Measurements from ENCODE around the gene DHRS12. TPM values are rescaled to one million over a fixed set of nuclear protein-coding genes. Genes with fewer than 3 reads are reported as not detected.

Gene DHRS12
- total RNA-seq, 4 donors from 2014 or later: 4.7 to 11.3 (median 7.9) TPM

GRCh38 chr13:51767100-51767499, 36.9 kb downstream of the DHRS12 start:
- no peak for TF ChIP-seq POLR2A (IDR thresholded peaks at IDR 0.05)
- TF ChIP-seq, protein P1, sequence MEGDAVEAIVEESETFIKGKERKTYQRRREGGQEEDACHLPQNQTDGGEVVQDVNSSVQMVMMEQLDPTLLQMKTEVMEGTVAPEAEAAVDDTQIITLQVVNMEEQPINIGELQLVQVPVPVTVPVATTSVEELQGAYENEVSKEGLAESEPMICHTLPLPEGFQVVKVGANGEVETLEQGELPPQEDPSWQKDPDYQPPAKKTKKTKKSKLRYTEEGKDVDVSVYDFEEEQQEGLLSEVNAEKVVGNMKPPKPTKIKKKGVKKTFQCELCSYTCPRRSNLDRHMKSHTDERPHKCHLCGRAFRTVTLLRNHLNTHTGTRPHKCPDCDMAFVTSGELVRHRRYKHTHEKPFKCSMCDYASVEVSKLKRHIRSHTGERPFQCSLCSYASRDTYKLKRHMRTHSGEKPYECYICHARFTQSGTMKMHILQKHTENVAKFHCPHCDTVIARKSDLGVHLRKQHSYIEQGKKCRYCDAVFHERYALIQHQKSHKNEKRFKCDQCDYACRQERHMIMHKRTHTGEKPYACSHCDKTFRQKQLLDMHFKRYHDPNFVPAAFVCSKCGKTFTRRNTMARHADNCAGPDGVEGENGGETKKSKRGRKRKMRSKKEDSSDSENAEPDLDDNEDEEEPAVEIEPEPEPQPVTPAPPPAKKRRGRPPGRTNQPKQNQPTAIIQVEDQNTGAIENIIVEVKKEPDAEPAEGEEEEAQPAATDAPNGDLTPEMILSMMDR (IDR thresholded peaks at IDR 0.05): peak in 1 of 6 experiments; percentile 16
- Histone ChIP-seq H3K4me3 (no peak overlapping the region), H3K4me1 (peaks cover 0 to 45% (median 27%) of the 10 kb centered on the region in 3 donors), H3K27ac (no peak overlapping the region), H3K9me3 (no peaks in the 10 kb centered on the region), H3K27me3 (no peaks in the 10 kb centered on the region), H3K36me3 (peaks cover 0 to 74% (median 0%) of the 10 kb centered on the region in 3 donors)
- WGBS, 2 donors: 86 to 91% methylated on average over 4 to 6 of the region's 8 CpGs
- intact Hi-C loops (cut with DNase I): no loop called here
- DNase-seq: no peak

- Histone ChIP-seq H3K4me3 (peak overlapping the region in 1 of 4 donors; percentile 46), H3K36me3 (peaks cover 0 to 82% (median 0%) of the 10 kb centered on the region in 3 donors), H3K27me3 (no peaks in the 10 kb centered on the region), H3K27ac (peak overlapping the region; percentile 36 to 82 (median 67)), H3K9me3 (no peaks in the 10 kb centered on the region), H3K4me1 (peaks cover 0 to 33% (median 23%) of the 10 kb centered on the region in 3 donors)
- WGBS, 2 donors: 71 to 72% methylated on average over 2 to 4 of the region's 4 CpGs
- intact Hi-C loops (cut with DNase I): no loop called here
- no peak for DNase-seq
- TF ChIP-seq POLR2A (IDR thresholded peaks at IDR 0.05): no peak
- TF ChIP-seq, protein P1 (IDR thresholded peaks at IDR 0.05): no peak
Observed at GRCh38 chr13:51765142-51765515, 38.8 kb downstream of the DHRS12 start.

- TF ChIP-seq POLR2A (IDR thresholded peaks at IDR 0.05): no peak
- TF ChIP-seq, protein P1 (IDR thresholded peaks at IDR 0.05): no peak
- peaks cover 0 to 88% (median 0%) of the 10 kb centered on the region in 3 donors for H3K36me3 ChIP-seq
Observed at GRCh38 chr13:51764184-51765141, 39.5 kb downstream of the DHRS12 start.

GRCh38 chr13:51763486-51763885, 40.5 kb downstream of the DHRS12 start:
- peak overlapping the region in 2 of 4 donors; percentile 5 to 75 for H3K27ac ChIP-seq

More at GRCh38 chr13:51764184-51765141, 39.5 kb downstream of the DHRS12 start:
- Histone ChIP-seq H3K27me3 (no peaks in the 10 kb centered on the region), H3K4me1 (peaks cover 0 to 26% (median 18%) of the 10 kb centered on the region in 3 donors), H3K4me3 (peak overlapping the region in 1 of 4 donors; percentile 46), H3K27ac (peak overlapping the region; percentile 36 to 84 (median 67)), H3K9me3 (no peaks in the 10 kb centered on the region)
- intact Hi-C loops (cut with DNase I): no loop called here
- 36 to 63% methylated on average over 6 to 10 of the region's 12 CpGs for WGBS, 2 donors
- peak; percentile 10 for DNase-seq

More at GRCh38 chr13:51763486-51763885, 40.5 kb downstream of the DHRS12 start:
- intact Hi-C loops (cut with DNase I): no loop called here
- 67 to 83% methylated on average over 2 of the region's 2 CpGs for WGBS, 2 donors
- Histone ChIP-seq H3K4me1 (peaks cover 0 to 17% (median 12%) of the 10 kb centered on the region in 3 donors), H3K4me3 (no peak overlapping the region), H3K9me3 (no peaks in the 10 kb centered on the region), H3K36me3 (peaks cover 0 to 97% (median 0%) of the 10 kb centered on the region in 3 donors), H3K27me3 (no peaks in the 10 kb centered on the region)
- TF ChIP-seq POLR2A (IDR thresholded peaks at IDR 0.05): no peak
- TF ChIP-seq, protein P1 (IDR thresholded peaks at IDR 0.05): no peak
- DNase-seq: no peak
